HCT116 (cell line): ENCODE results near the gene INAFM1. TPM values are rescaled to one million over a fixed set of nuclear protein-coding genes. Genes with fewer than 3 reads are reported as not detected.

Source experiments
- ATAC-seq: fragments of 200-7000 bp; cut with Tn5 transposase; 2 replicates; pipeline ENCODE4 v1.9.1; 2020; ENCODE audit warnings: mild to moderate bottlenecking, moderate library complexity
- BruUV-seq: library from RNA; stranded (reverse); fragments of 400-500 nt; replicated peaks from 2 replicates; lab custom pipeline; 2021; lab: Mats Ljungman, UMichigan
- CTCF ChIA-PET: fragments of 300-600 bp; sonication (Branson Sonifier 250); formaldehyde crosslinking; loops from one replicate; lab custom pipeline; 2021; ENCODE audit warnings: antibody characterized with exemption; lab: Charles Lee
- POLR2A ChIA-PET: fragments of 300-600, 350-600 bp; sonication (Branson Sonifier 250); formaldehyde crosslinking; loops from one replicate; lab custom pipeline; 2021; ENCODE audit warnings: antibody characterized with exemption; lab: Charles Lee
- RAD21 ChIA-PET, 2 experiments: fragments of 300-600 bp; sonication (Branson Sonifier 250); formaldehyde crosslinking; loops; one replicate each; lab custom pipeline; 2023; ENCODE audit warnings: low total read pairs in 2 of 2; ENCODE audit not compliant: uncharacterized antibody in 2 of 2, unreplicated experiment in 2 of 2, low non-redundant PET in 1 of 2; lab: Charles Lee
- DNase-seq: peaks from one replicate; pipeline ENCODE4 v3.0.0-alpha.2; 2010; ENCODE audit warnings: low read depth, low spot score
- H2AFZ ChIP-seq: fragments of 200-600 bp; shearing (Covaris generic), sonication (generic); 2 replicates; pipeline ENCODE4 v1.6.1; 2017; ENCODE audit warnings: low read depth, mixed run types, mixed read lengths, antibody characterized with exemption, low read length; ENCODE audit not compliant: poor library complexity, severe bottlenecking
- H3K27ac ChIP-seq: 2 replicates; pipeline ENCODE4 v1.5.1; 2012; ENCODE audit warnings: low read depth, low read length
- H3K27me3 ChIP-seq: fragments of 200-600 bp; sonication (generic); 2 replicates; pipeline ENCODE4 v1.6.1; 2016; ENCODE audit warnings: mixed run types, low read length, mixed read lengths; ENCODE audit not compliant: insufficient read depth
- H3K36me3 ChIP-seq, 2 experiments: fragments of 200-500 bp in 1 of 2; fragments of 200-600 bp in 1 of 2; sonication (Bioruptor generic) in 1 of 2; sonication (generic) in 1 of 2; 2 replicates each; pipeline versions ENCODE4 v1.5.1 to v1.6.1; 2014 to 2016; ENCODE audit warnings: low read length in 2 of 2, inconsistent platforms in 1 of 2, mixed read lengths in 1 of 2, mixed run types in 1 of 2; ENCODE audit not compliant: insufficient read depth in 2 of 2, control insufficient read depth in 1 of 2
- H3K4me1 ChIP-seq, 2 experiments: fragments of 200-600 bp in 1 of 2; sonication (generic) in 1 of 2; 2 replicates each; pipeline versions ENCODE4 v1.5.1 to v1.6.1; 2012 to 2017; ENCODE audit warnings: low read length in 2 of 2, inconsistent platforms in 1 of 2, mild to moderate bottlenecking in 1 of 2, mixed read lengths in 1 of 2, mixed run types in 1 of 2, moderate library complexity in 1 of 2; ENCODE audit not compliant: insufficient read depth in 2 of 2, control insufficient read depth in 1 of 2
- H3K4me2 ChIP-seq: fragments of 200-600 bp; sonication (generic); 2 replicates; pipeline ENCODE4 v1.6.1; 2017; ENCODE audit warnings: mixed run types, low read length, mixed read lengths
- H3K4me3 ChIP-seq, 2 experiments: fragments of 200-600 bp in 1 of 2; sonication (generic) in 1 of 2; replicated peaks in 1 of 2; 2 replicates each; pipeline ENCODE4 v1.5.1; 2011 to 2016; ENCODE audit warnings: low read length in 2 of 2, control low read depth in 1 of 2, low read depth in 1 of 2, mild to moderate bottlenecking in 1 of 2, mixed read lengths in 1 of 2, mixed run types in 1 of 2
- H3K79me2 ChIP-seq: fragments of 200-600 bp; sonication (generic); 2 replicates; pipeline ENCODE4 v1.6.1; 2017; ENCODE audit warnings: mild to moderate bottlenecking, mixed run types, low read length, moderate library complexity, mixed read lengths; ENCODE audit not compliant: insufficient read depth
- H3K9ac ChIP-seq: fragments of 200-600 bp; sonication (generic); 2 replicates; pipeline ENCODE4 v1.6.1; 2016; ENCODE audit warnings: low read length, mixed read lengths
- H3K9me2 ChIP-seq: fragments of 200-600 bp; sonication (generic), shearing (Covaris generic); 2 replicates; pipeline ENCODE4 v1.6.1; 2017; ENCODE audit warnings: mixed run types, mild to moderate bottlenecking, moderate library complexity; ENCODE audit not compliant: insufficient read depth
- H3K9me3 ChIP-seq, 2 experiments: fragments of 200-500 bp in 1 of 2; fragments of 200-600 bp in 1 of 2; sonication (Bioruptor generic) in 1 of 2; sonication (generic) in 1 of 2; 2 replicates each; pipeline ENCODE4 v1.6.1; 2014 to 2017; ENCODE audit warnings: low read length in 2 of 2, mixed read lengths in 2 of 2, inconsistent platforms in 1 of 2, low read depth in 1 of 2, mild to moderate bottlenecking in 1 of 2, mixed run types in 1 of 2, moderate library complexity in 1 of 2; ENCODE audit not compliant: control insufficient read depth in 1 of 2, insufficient read depth in 1 of 2
- H4K20me1 ChIP-seq: fragments of 200-600 bp; sonication (generic), shearing (Covaris generic); 2 replicates; pipeline ENCODE4 v1.6.1; 2017; ENCODE audit warnings: mixed run types, mild to moderate bottlenecking, moderate library complexity; ENCODE audit not compliant: insufficient read depth
- CBX3 ChIP-seq: IDR thresholded peaks from 2 replicates; pipeline ENCODE4 v1.6.1; 2012; ENCODE audit warnings: low read depth
- CEBPB ChIP-seq: IDR thresholded peaks from 2 replicates; pipeline ENCODE4 v1.6.1; 2012; ENCODE audit warnings: low read depth
- EGR1 ChIP-seq: IDR thresholded peaks from 2 replicates; pipeline ENCODE4 v1.6.1; 2012; ENCODE audit warnings: low read depth
- ELF1 ChIP-seq: IDR thresholded peaks from 2 replicates; pipeline ENCODE4 v1.6.1; 2012; ENCODE audit warnings: low read depth, borderline replicate concordance
- FOSL1 ChIP-seq: IDR thresholded peaks from 2 replicates; pipeline ENCODE4 v1.6.1; 2012; ENCODE audit warnings: low read depth
- JUND ChIP-seq: IDR thresholded peaks from 2 replicates; pipeline ENCODE4 v1.6.1; 2012
- POLR2AphosphoS5 ChIP-seq: IDR thresholded peaks from 2 replicates; pipeline ENCODE4 v1.6.1; 2011; ENCODE audit warnings: mild to moderate bottlenecking, low read depth, low read length, moderate library complexity
- RAD21 ChIP-seq: IDR thresholded peaks from 2 replicates; pipeline ENCODE4 v1.6.1; 2012; ENCODE audit warnings: low read depth, mild to moderate bottlenecking
- REST ChIP-seq: IDR thresholded peaks from 2 replicates; pipeline ENCODE4 v1.6.1; 2012; ENCODE audit warnings: low read depth
- SIN3A ChIP-seq: IDR thresholded peaks from 2 replicates; pipeline ENCODE4 v1.6.1; 2012; ENCODE audit warnings: low read depth
- SP1 ChIP-seq: IDR thresholded peaks from 2 replicates; pipeline ENCODE4 v1.6.1; 2012; ENCODE audit warnings: low read depth
- SRF ChIP-seq: IDR thresholded peaks from 2 replicates; pipeline ENCODE4 v1.6.1; 2012; ENCODE audit warnings: low read depth
- YY1 ChIP-seq: IDR thresholded peaks from 2 replicates; pipeline ENCODE4 v1.6.1; 2011; ENCODE audit warnings: low read length, low read depth, moderate library complexity, mild to moderate bottlenecking; ENCODE audit not compliant: insufficient replicate concordance; ENCODE audit errors: extremely low read depth
- ZBTB33 ChIP-seq: IDR thresholded peaks from 2 replicates; pipeline ENCODE4 v1.6.1; 2011; ENCODE audit warnings: mild to moderate bottlenecking, low read length, moderate library complexity; ENCODE audit not compliant: insufficient replicate concordance; ENCODE audit errors: extremely low read depth
- ZFX ChIP-seq: fragments of 450-650 bp; IDR thresholded peaks from 2 replicates; pipeline ENCODE4 v1.6.1; 2017
- ZNF274 ChIP-seq: fragments of 200-500 bp; sonication (Bioruptor generic); IDR thresholded peaks from 2 replicates; pipeline ENCODE4 v1.6.1; 2014; ENCODE audit warnings: mild to moderate bottlenecking, low read depth, low read length, inconsistent platforms
- intact Hi-C: fragments of 100-400 bp; cut with micrococcal nuclease; formaldehyde crosslinking; loops from 2 replicates; pipeline ENCODE4 v1.10.0; 2022
- total RNA-seq: library from RNA; stranded (reverse); gene quantifications from one replicate; pipeline ENCODE4 v1.2.1, GENCODE V29; 2021; ENCODE audit not compliant: unreplicated experiment

The INAFM1 gene
- total RNA-seq, 1 experiment from 2014 or later, result 22.9 TPM

- POLR2A ChIA-PET, result no interaction called here
- no peaks in the 10 kb centered on the region for H3K36me3 ChIP-seq
- DNase-seq, result no peak
- BruUV-seq, result no TSS peak
- no peak for ATAC-seq
- H4K20me1 ChIP-seq, result no peaks in the 10 kb centered on the region
- no peak overlapping the region for H3K27ac ChIP-seq
- no peak for TF ChIP-seq RAD21
- no peak overlapping the region for H3K4me2 ChIP-seq
- no peaks in the 10 kb centered on the region for H3K9me2 ChIP-seq
- RAD21 ChIA-PET, result no interaction called here
- intact Hi-C loops, result no loop called here
- H3K4me3 ChIP-seq, result no peak overlapping the region
- CTCF ChIA-PET, result no interaction called here
- H3K27me3 ChIP-seq, result no peaks in the 10 kb centered on the region
- no peaks in the 10 kb centered on the region for H3K79me2 ChIP-seq
- no peak overlapping the region for H2AFZ ChIP-seq
- no peak overlapping the region for H3K9ac ChIP-seq
- H3K9me3 ChIP-seq, result no peaks in the 10 kb centered on the region
- peaks cover 18 to 43% of the 10 kb centered on the region in 2 experiments for H3K4me1 ChIP-seq
Measured at GRCh38 chr19:47310323-47310722, 35.6 kb downstream of the INAFM1 start.

DNA sequence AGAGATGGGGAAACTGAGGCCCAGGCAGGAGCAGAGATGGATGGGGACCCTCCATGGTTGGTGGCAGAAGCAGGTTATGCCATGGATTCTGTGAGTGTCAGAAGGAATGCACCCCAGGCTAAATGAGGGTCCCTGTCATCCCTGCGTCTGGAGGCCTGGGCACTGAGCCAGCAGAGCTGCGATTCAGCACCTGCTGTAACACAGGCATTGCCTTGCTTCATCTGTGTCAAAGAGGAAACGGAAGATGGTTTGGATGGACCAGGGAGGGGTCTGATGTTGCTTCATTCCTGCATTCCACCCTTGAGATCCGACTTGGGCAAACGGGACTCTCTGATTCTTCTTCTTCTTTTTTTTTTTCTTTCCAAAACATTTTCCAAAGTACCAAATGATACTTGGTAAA is 36.1 kb downstream of the INAFM1 start:
- Histone ChIP-seq H3K9me3 (no peaks in the 10 kb centered on the region), H3K4me3 (no peak overlapping the region), H3K27ac (no peak overlapping the region), H3K4me1 (peaks cover 18 to 43% of the 10 kb centered on the region in 2 experiments)
- RAD21 ChIA-PET, result no interaction called here
- TF ChIP-seq EGR1, result no peak
- no peak for TF ChIP-seq ZNF274
- no peak for TF ChIP-seq SP1
- TF ChIP-seq YY1, result no peak
- no peak for TF ChIP-seq ZFX
- no peak for TF ChIP-seq ELF1
- TF ChIP-seq CBX3, result no peak
- no peak for TF ChIP-seq JUND
- TF ChIP-seq SRF, result no peak
- no peak for TF ChIP-seq REST
- no peak for TF ChIP-seq ZBTB33
- no peak for TF ChIP-seq FOSL1
- TF ChIP-seq POLR2AphosphoS5, result no peak
- no peak for TF ChIP-seq SIN3A
- no peak for TF ChIP-seq CEBPB
- TF ChIP-seq, all 23 proteins: peak for 0
- no peak for DNase-seq
- no peaks in the 10 kb centered on the region for H3K9me2 ChIP-seq
- BruUV-seq, result no TSS peak
- H3K4me2 ChIP-seq, result no peak overlapping the region
- H3K79me2 ChIP-seq, result no peaks in the 10 kb centered on the region
- no peak for ATAC-seq
- POLR2A ChIA-PET, result no interaction called here
- CTCF ChIA-PET, result no interaction called here
- H2AFZ ChIP-seq, result no peak overlapping the region
- H3K9ac ChIP-seq, result no peak overlapping the region
- no peaks in the 10 kb centered on the region for H4K20me1 ChIP-seq
- intact Hi-C loops, result no loop called here
- H3K27me3 ChIP-seq, result no peaks in the 10 kb centered on the region
- no peaks in the 10 kb centered on the region for H3K36me3 ChIP-seq
